GM19438 (cell line): ENCODE measurements around the gene MRC1.

ENCODE experiments used
- ATAC-seq: cut with Tn5 transposase; IDR thresholded peaks from one replicate; pipeline ENCODE4 v1.9.1; 2021; ENCODE audit warnings: low read depth; ENCODE audit not compliant: unreplicated experiment

Gene MRC1

GRCh38 chr10:17795083-17795482, 14.1 kb upstream of the MRC1 start:
- no peak for ATAC-seq

DNA sequence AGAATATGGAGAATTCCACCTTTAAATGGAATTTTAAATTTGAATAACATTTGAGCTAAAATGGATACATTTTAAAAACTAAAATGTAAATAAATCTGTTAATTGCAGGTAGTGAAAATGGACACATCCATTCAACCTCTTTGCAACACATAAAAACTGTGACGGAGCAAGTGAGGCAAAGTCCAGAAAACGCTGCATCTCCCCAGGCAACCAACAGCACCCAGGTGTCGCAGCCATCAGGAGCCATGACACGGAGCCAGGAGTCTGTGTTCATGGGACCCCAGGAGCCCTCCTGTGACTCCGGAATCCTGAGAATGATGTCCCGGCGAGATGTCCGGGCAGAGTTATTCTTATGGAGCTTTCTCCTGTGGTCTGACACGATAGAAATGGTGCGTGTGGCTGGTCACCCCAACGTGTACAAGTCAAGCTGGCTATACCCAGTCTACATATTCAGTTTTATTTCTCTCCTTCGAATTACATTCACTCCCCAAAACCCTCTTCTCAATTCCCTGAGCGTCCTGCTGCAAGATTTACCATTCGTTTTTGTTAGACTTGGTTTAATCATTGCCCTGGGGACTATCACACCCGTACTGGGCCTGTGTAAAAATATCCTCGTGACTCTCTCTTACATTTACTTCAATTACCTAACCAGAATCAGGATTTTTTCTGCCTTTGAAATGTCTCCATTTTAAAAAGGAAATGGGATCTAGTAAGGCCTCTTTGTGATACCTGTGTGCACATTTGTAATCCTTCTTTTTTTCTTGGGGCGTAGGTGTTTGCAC, 13.1 kb upstream of the MRC1 start:
- no peak for ATAC-seq

DNA sequence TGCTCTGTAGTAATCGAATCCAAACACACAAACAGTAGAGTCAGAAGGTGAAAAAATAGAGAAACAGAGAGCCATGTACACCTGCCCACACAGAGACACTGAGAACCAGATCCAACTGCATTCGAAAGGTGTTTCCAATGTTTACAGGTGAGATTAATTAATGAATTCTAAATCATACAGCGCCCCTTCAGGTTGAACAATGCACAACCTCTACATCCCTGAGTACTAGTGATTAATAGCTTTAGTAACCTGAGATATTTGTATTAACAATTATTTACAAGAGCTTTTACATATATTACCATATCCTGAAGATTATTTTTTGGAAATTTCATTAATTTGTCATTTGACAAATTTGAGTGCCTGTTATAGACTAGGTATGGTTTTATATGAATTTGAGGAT, 7.6 kb upstream of the MRC1 start:
- no peak for ATAC-seq

- ATAC-seq: no peak
Observed at GRCh38 chr10:17802350-17802749, 6.8 kb upstream of the MRC1 start.

GRCh38 chr10:17802976-17803375, 6.2 kb upstream of the MRC1 start:
- no peak for ATAC-seq

DNA sequence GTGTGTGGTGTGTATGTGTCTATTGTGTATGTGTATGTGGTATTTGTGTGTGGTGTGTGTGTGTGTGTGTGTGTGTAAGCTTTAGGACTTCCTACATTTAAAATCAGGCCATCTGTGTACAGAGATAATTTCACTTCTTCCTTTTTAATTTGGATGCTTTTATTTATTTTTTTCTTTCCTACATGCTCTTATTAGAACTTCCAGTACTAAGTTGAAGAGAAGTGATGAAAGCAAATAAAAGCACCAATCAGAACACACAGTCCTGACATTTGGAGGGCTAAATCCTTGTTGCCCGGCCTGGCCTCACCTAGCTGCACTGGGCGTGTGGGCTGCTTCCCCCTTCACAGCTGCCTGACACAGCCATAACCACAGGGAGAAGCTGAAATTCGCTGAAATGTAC, 3.8 kb upstream of the MRC1 start:
- peak; percentile 21 for ATAC-seq

- ATAC-seq: peak; percentile 83
Observed at GRCh38 chr10:17805921-17806577, 3.1 kb upstream of the MRC1 start.

DNA sequence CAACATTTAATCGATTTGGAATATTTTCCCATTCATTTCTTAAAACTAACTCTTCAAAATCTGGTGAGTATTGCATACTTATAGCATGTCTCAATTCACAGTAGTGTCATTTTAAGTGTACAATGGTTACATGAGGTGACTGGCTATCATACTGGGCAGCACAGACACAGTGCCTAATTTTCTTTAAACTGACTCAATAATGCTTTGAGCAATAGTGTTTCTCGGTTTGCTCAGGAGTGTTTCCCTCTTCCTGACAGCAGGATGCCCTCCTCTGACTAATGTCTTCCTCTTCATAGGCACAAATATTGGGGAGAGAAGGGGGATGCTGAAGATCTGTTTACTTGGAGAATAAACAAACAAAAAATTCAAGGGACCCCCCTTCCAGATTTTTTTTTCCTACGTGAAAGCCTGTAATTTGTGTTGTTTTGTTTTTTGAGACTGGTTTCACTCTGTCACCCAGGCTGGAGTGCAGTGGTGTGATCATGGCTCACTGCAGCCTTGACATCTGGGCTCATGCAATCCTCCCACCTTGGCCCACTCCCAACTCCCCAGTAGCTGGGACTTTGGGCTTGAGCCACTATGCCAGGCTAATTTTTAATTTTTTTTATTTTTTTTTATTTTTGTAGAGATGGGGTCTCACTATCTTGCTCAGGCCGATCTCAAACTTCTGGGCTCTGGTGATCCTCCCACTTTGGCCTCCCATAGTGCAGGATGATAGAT, 2.2 kb downstream of the MRC1 start:
- no peak for ATAC-seq

- no peak for ATAC-seq
Observed at GRCh38 chr10:17814973-17815372, 5.8 kb downstream of the MRC1 start.

- no peak for ATAC-seq
Observed at GRCh38 chr10:17816199-17816598, 7.1 kb downstream of the MRC1 start.

GRCh38 chr10:17817316-17817715, 8.2 kb downstream of the MRC1 start:
- ATAC-seq: no peak

- no peak for ATAC-seq
Observed at GRCh38 chr10:17817790-17818189, 8.6 kb downstream of the MRC1 start.

DNA sequence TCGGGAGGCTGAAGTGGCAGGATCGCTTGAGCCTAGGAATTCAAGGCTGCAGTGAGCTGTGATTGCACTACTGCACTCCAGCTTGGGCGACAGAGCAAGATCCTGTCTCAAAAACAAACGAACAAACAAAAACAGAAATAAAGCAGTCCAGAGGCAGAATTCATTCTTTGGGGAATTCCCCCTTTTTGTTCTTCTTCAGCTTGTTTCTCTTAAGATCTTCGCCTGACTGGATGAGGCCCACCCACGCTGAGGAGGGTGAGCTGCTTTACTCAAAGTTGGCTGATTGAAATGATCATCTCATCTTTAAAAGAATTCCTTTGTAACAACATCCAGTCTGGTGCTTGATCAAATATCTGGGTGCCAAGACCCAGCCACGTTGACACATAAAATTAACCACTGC, 10.7 kb downstream of the MRC1 start:
- ATAC-seq: no peak

- ATAC-seq: no peak
Observed at GRCh38 chr10:17820943-17821342, 11.8 kb downstream of the MRC1 start.

DNA sequence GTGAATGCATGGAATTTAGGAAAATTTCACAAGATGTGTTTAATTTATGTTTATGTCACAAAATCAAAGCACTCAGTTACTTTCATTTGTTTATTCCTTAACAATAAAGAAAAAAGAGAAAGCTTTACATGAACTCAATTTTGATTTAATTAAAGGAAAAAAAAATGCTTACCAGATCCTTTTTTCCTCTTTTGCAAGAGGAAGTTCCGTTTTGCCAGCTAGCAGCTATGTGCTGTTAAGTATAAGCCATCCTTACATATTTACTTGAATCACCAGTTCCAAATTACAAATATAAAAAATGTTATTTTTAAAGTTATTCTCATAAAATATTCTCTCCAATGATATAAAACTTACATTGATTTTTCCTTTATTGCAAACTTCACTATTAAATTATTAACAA, 12.7 kb downstream of the MRC1 start:
- no peak for ATAC-seq

DNA sequence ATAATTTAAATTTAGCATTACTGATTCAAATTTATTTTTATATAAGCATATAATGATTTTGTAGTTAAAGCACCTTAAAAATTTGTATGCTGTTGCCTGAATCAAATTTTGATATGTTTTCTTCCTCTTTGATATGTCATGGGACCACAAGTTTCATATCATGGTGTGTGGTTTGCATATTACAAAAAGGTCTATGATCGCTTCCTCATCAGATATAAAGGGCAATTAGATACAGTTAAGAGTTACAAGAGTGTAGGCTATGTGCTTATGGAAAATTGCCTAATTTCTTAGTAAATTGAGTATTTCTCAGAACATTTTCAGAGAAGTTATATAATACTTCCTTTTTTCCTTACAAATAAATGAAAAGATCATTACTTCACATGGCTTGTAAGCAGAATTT, 22.2 kb downstream of the MRC1 start:
- ATAC-seq: no peak

GRCh38 chr10:17831896-17832295, 22.7 kb downstream of the MRC1 start:
- ATAC-seq: no peak

- no peak for ATAC-seq
Observed at GRCh38 chr10:17833656-17834055, 24.5 kb downstream of the MRC1 start.

DNA sequence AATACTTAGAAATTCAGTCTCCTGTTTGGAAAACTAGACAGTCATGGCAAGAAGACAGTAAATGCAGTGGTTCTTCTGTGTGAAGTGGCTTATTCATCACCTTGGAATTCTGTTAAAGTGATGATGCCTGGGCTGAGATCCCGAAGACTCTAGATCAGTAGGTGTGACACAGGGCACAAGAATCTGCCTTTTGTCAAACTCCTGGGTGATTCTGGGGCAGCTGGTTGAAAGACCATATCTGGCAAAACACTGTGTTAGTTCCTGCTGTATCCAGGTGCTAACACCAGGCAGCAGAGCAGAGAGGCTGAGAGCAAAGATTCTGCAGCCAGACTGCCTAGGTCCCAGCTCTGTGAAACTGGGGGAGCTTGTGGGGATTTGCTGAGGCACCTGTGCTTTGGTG, 26.5 kb downstream of the MRC1 start:
- ATAC-seq: no peak

- no peak for ATAC-seq
Observed at GRCh38 chr10:17836942-17837341, 27.8 kb downstream of the MRC1 start.

GRCh38 chr10:17838080-17838648, 29.0 kb downstream of the MRC1 start:
- ATAC-seq: no peak
